GM20431 (cell line): ENCODE measurements around the gene CCDC74A.
"Not testable (repeated sequence)": the region's sequence is repeated elsewhere in the genome, so short reads cannot be mapped to it uniquely, and the experiment has no call there.

Source experiments
- in situ Hi-C: fragments of 300-500 bp; cut with MseI, MboI; formaldehyde crosslinking; loops from one replicate; pipeline ENCODE4 v1.15.0; 2020; ENCODE audit warnings: low sequenced_read_pairs; ENCODE audit not compliant: unreplicated experiment

CCDC74A gene

DNA sequence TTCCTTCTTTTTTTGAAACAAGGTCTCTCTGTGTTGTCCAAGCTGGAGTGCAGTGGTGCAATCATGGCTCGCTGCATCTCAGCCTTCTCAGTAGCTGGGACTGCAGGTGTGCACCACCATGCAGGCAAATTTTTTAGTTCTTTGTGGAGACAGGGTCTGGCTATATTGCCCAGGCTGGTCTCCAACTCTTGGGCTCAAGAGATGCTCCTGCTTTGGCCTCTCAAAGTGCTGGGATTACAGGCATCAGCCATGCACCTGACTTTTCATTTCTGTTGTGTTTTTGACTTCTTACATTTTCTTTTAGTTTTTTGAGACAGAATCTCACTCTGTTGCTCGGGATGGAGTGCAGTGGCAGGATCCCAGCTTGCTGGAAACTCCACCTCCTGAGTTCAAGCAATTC lies 2.4 kb upstream of the CCDC74A start:
- in situ Hi-C loops: not testable (repeated sequence)

GRCh38 chr2:131528981-131529863 lies 1.5 kb downstream of the CCDC74A start:
- in situ Hi-C loops: not testable (repeated sequence)

GRCh38 chr2:131529864-131530445 lies 2.3 kb downstream of the CCDC74A start:
- in situ Hi-C loops: not testable (repeated sequence)

DNA sequence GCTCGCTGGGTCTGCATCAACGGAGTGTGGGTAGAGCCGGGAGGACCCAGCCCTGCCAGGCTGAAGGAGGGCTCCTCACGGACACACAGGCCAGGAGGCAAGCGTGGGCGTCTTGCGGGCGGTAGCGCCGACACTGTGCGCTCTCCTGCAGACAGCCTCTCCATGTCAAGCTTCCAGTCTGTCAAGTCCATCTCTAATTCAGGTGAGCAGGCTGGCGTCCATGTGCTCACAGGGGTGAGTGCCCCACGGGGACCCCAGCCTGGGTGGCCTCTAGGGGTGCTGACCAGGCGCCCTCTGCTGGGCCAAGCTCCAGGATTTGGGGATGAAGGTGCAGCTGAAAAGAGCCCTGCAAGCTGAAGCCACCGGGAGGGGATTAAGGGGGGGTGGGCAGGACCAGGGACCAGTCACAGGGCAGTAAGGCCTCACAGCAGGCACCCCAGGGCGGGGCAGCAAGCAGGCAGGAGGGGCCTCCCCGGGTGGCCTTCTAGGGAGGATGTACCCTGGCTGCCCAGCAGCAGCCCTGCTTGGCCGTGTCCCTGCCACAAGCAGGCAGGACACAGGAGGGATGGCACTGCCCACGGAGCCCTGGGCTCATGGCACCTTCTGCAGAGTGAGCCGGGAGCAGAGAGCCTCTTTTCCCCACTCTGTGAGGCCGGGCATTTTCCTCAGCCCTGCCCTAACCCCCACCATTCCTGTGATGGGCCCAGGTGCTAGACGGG lies 3.1 kb downstream of the CCDC74A start:
- in situ Hi-C loops: not testable (repeated sequence)

GRCh38 chr2:131531547-131532185 lies 4.0 kb downstream of the CCDC74A start:
- in situ Hi-C loops: not testable (repeated sequence)

DNA sequence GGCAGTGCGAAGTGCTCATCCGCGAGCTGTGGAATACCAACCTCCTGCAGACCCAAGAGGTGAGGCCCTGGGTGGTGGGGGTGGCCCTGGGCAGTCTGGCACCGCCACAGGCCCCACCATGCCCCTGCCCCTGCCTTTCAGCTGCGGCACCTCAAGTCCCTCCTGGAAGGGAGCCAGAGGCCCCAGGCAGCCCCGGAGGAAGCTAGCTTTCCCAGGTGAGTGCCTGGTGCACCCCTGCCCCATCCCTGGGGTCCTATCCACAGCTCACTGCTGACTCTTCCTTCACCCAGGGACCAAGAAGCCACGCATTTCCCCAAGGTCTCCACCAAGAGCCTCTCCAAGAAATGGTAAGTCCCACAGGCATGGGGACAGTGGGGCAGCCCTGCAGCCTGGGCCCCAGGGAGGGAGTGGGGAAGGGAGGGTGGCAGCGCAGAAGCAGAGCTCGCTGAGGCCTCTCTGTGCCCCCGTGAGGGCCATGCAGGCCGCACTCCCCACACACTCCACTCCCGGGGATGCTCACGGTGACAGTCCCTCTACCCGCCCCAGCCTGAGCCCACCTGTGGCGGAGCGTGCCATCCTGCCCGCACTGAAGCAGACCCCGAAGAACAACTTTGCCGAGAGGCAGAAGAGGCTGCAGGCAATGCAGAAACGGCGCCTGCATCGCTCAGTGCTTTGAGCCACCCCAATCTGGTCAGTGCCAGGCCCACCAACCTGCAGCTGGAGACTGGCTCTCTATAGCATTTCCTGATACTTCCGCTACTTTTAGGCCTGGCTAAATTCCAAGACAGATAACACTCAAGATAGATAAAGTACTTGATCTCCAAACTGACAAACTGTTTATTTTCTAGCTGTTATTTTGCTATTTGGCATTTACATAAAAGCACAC lies 5.3 kb downstream of the CCDC74A start:
- in situ Hi-C loops: not testable (repeated sequence)

DNA sequence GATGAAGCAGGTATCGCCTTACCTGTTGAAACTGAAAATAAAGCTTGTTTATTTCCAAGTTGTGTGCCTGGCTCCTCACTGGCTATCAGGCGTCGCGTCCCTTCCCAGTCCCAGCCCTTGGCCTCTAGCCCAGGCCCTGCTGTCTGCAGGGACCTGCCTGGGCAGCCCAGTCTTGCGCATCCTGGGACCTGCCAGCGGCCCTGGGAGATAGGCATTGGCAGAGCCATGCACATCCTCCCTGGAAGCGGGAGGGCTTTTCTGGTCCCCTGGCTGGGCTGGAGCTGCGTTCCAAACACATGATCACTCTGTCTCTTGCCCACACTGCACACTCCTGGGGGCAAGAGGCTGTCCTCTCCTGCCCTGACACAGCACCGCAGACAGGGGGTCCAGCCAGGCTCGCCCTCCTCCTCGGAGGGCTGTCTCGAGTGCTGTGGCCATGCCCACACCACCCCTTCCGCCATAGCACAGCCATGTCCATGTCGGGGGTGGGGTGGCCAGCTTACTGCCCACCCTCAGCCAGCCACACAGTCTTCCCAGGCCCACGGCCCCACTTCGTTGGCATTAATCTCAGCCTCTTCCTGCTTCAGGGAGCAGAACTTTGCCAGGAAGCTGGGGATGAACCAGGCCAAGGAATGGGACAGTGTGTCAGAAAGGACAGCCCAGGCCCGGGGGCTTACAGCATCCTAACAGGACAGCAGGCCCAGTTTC lies 6.1 kb downstream of the CCDC74A start:
- in situ Hi-C loops: not testable (repeated sequence)

- in situ Hi-C loops: not testable (repeated sequence)
Measured at GRCh38 chr2:131534317-131534672, 6.6 kb downstream of the CCDC74A start.

DNA sequence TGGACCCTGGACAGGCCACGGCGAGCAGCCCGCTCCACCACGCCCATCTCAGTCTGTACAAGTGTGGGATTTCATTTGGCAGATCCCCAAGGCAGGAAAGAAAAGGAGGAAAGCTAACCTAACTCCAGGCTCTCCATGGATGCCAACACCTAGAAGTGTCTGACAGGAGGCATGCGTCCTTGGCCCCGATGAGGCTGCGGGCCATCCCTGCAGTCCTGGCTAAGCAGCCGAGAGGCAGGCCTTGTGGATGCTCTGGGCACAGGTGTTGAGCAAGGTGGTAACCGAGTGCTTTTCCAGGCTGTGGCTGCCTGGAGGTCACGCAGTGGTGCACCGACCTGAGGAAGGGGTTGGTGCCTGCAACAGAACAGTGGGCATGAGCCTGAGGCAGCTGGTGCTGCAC lies 7.3 kb downstream of the CCDC74A start:
- in situ Hi-C loops: not testable (repeated sequence)

DNA sequence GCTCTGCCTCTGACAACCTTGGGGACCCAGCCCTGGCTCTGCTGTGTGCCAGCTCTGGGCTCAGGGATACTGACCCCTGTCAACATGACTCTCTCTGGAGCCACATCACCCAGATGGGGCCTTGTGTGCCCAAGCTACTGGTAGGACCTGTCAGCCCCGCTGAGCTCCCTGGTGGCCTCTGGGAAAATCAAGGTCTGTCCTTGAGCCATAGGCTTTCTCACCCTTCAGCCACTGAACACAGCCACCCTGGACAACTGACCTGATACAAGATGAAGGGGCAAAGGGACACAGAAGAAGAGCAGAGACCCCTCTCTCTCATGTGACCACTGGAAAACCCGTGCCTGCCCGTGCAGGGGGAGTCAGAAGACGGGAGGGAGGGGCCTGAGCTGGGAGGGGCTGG lies 7.8 kb downstream of the CCDC74A start:
- in situ Hi-C loops: no loop called here

- in situ Hi-C loops: not testable (repeated sequence)
Measured at GRCh38 chr2:131535951-131536826, 8.5 kb downstream of the CCDC74A start.

- in situ Hi-C loops: not testable (repeated sequence)
Measured at GRCh38 chr2:131536841-131537240, 9.2 kb downstream of the CCDC74A start.

GRCh38 chr2:131538856-131539255 lies 11.2 kb downstream of the CCDC74A start:
- in situ Hi-C loops: not testable (repeated sequence)

DNA sequence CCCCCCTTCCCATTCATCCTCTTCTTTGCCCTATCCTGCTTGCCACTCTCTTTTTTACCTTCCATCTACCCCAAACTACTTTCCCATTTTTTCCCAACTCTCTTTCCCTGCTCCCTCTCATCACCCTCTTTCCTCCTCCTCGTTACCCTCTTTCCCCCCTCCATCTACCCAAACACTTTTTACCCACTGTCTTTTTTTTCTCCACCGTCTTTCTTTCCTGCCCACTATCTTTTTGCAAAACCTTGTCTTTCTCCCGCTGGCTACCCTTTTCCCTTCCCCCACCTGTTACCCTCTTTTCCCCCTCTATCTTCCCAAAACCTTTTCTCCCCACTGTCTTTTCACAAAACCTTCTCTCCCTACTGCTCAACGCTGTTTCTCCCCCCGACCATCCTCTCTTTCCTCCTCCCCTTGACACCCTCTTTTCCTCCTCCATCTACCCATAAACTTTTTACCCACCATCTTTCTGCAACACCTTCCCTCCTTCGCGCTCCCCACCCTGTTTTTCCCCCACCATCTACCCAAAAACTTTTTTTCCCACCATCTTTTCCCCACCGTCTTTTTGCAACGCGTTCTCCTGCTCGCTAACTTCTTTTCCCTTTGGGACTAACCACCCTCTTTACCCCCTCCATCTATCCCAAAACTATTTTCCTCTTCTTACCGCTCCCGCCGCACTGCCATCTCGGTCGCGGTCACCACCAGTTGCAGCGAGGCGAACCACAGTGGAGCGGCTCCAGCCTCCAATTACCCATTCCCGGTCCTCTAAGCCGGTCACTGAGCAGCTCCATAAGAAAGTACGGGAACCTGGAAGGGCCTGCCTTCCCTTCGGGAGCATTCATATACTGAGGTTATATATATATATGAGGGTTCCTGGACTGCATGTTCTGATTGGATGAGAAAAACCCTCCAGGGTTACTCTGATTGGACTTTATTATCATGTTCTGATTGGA lies 15.0 kb downstream of the CCDC74A start:
- in situ Hi-C loops: no loop called here

DNA sequence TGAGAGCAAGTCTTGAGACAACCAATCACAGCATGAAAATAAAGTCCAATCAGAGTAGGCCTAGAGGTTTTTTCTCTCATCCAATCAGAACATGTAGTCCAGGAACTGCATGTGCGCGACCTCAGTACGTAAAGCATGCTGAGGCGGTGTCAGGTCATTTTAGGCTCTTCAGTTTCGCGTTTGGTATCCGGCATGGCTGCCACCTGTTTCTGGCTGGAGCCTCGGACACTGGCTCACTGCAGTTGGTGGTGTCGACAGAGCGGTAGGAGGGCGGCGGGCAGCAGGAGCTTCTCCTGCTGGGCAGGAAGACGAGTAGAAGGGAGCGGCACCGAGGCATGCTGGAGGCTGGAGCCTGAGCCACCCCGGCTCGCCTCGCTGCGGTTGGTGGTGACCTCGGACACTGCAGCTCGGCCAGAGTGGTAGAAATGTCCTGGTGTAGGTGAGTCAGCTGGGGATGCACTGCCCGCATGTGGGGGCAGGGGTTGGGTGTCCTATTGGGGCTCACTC lies 15.8 kb downstream of the CCDC74A start:
- in situ Hi-C loops: no loop called here

DNA sequence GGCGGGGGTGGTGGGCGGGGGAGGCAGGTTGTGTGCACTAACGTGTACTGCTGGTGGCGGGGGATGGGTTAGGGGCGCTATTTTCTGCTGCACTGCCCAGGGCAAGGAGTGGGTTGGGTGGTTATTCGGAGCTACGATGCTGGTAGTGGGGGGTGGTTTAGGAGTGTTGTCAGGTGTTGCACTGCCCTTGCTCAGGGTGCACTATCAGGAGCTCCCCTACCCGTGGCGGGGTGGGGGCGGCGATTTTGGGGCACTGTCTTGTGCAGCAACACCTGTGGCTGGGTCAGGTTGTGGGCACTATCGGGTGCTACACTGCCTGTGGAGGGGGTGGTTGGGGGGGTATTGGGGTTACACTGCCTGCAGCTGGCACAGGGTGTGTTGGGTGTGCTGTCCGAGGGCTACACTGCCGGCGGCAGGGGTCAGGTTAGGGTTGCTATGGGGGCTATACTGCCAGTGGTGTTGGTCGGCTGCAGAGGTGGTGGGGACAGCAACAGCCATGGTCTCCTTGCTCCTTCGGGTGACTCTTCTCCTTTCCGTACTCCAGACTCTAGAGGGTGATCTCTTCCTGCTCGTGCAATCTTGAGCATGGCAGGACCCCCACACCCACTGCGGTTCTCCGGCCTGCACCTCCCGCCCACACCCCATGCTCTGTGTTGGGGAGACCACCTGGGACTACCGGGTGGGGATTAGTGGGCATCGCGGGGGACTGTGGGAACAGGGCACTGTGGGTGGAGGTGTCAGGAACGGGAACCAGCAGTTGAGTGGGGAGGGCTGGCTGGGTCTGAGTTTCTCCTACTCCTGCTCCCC lies 16.5 kb downstream of the CCDC74A start:
- in situ Hi-C loops: not testable (repeated sequence)
